Omental fat pad (tissue), 4 donors: Measurements from ENCODE around the gene KIF5A. TPM values are rescaled to one million over a fixed set of nuclear protein-coding genes. Genes with fewer than 3 reads are reported as not detected.
"Not testable (repeated sequence)": the region's sequence is repeated elsewhere in the genome, so short reads cannot be mapped to it uniquely, and the experiment has no call there.

ENCODE experiments used
- ATAC-seq: fragments of 150-250 bp; one replicate; pipeline ENCODE4 v1.9.1; 2016; ENCODE audit warnings: mild to moderate bottlenecking, moderate library complexity; ENCODE audit not compliant: low FRiP score
- DNase-seq: peaks from one replicate; pipeline ENCODE4 v3.0.0-alpha.2; 2019; ENCODE audit warnings: low spot score
- total RNA-seq, 4 donors: library from RNA; depleted of rRNA; stranded (reverse); fragments of >200 nt; gene quantifications; one replicate each; pipeline ENCODE4 v1.1.0, GENCODE V29; 2016
- TF ChIP-seq, protein P1 (sequence below), 3 donors: fragments of 450-650 bp; IDR thresholded peaks; one replicate each; pipeline ENCODE4 v1.5.1; 2016 to 2017; ENCODE audit warnings: antibody characterized with exemption in 3 of 3, mild to moderate bottlenecking in 3 of 3, moderate library complexity in 2 of 3

The KIF5A gene
- total RNA-seq, result under 1 TPM in 2 of 4 donors, not detected in 2; 0.09 to 0.13 TPM

- DNase-seq, result no peak
Observed at GRCh38 chr12:57549909-57550640, at the start of gene KIF5A. Gene KIF5A, plus strand, starts transcription at chr12:57550044. Its CDS starts 228 bp downstream, at chr12:57550272.

GRCh38 chr12:57500213-57500612, 49.6 kb upstream of the KIF5A start:
- ATAC-seq (no peak), DNase-seq (no peak)

More at GRCh38 chr12:57549909-57550640, at the start of gene KIF5A:
- no peak for ATAC-seq
- TF ChIP-seq, protein P1, sequence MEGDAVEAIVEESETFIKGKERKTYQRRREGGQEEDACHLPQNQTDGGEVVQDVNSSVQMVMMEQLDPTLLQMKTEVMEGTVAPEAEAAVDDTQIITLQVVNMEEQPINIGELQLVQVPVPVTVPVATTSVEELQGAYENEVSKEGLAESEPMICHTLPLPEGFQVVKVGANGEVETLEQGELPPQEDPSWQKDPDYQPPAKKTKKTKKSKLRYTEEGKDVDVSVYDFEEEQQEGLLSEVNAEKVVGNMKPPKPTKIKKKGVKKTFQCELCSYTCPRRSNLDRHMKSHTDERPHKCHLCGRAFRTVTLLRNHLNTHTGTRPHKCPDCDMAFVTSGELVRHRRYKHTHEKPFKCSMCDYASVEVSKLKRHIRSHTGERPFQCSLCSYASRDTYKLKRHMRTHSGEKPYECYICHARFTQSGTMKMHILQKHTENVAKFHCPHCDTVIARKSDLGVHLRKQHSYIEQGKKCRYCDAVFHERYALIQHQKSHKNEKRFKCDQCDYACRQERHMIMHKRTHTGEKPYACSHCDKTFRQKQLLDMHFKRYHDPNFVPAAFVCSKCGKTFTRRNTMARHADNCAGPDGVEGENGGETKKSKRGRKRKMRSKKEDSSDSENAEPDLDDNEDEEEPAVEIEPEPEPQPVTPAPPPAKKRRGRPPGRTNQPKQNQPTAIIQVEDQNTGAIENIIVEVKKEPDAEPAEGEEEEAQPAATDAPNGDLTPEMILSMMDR (IDR thresholded peaks at IDR 0.05), result no peak

GRCh38 chr12:57502311-57502969, 47.4 kb upstream of the KIF5A start:
- not testable (repeated sequence) for ATAC-seq, DNase-seq

More at GRCh38 chr12:57500213-57500612, 49.6 kb upstream of the KIF5A start:
- TF ChIP-seq, protein P1 (IDR thresholded peaks at IDR 0.05), result no peak

- DNase-seq, result not testable (repeated sequence)
Observed at GRCh38 chr12:57506541-57506940, 43.3 kb upstream of the KIF5A start.

GRCh38 chr12:57507796-57508195, 42.0 kb upstream of the KIF5A start:
- not testable (repeated sequence) for ATAC-seq, DNase-seq

More at GRCh38 chr12:57506541-57506940, 43.3 kb upstream of the KIF5A start:
- not testable (repeated sequence) for ATAC-seq

DNA sequence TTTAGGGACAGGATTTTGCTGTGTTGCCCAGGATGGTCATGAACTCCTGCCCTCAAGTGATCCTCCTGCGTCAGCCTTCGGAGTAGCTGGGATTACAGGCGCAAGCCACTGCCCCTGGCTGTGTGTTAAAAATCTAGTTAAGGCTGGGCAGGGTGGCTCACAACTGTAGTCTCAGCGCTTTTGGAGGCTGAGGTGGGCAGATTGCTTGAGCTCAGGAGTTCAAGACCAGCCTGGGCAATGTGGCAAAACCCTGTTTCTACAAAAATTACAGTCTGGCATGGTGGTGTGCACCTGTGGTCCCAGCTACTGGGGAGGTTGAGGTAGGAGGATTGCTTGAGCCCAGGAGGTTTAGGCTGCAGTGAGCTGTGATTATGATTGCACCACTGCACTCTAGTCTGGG, 38.7 kb upstream of the KIF5A start:
- ATAC-seq (no peak), DNase-seq (no peak)
- TF ChIP-seq, protein P1 (IDR thresholded peaks at IDR 0.05), result no peak

- ATAC-seq (no peak), DNase-seq (no peak)
- TF ChIP-seq, protein P1 (IDR thresholded peaks at IDR 0.05), result no peak
Observed at GRCh38 chr12:57511588-57512325, 38.1 kb upstream of the KIF5A start.

- ATAC-seq (no peak), DNase-seq (no peak)
- TF ChIP-seq, protein P1 (IDR thresholded peaks at IDR 0.05), result no peak
Observed at GRCh38 chr12:57512665-57513064, 37.2 kb upstream of the KIF5A start.
